AG04449 (cell line): ENCODE measurements around the gene IL36A.

Experiments
- CTCF ChIA-PET: fragments of 350-600 bp; formaldehyde crosslinking; extraction: SDS; loops from one replicate; lab custom pipeline; 2021; ENCODE audit warnings: antibody characterized with exemption; lab: Yijun Ruan, JAX
- POLR2A ChIA-PET: fragments of 400-600, 350-600 bp; formaldehyde crosslinking; extraction: SDS; loops from one replicate; lab custom pipeline; 2020; ENCODE audit warnings: antibody characterized with exemption, inconsistent platforms; lab: Yijun Ruan, JAX
- DNase-seq: peaks from one replicate; pipeline ENCODE4 v3.0.0-alpha.2; 2010; ENCODE audit warnings: low read depth, low spot score
- H3K4me3 ChIP-seq: 2 replicates; pipeline ENCODE4 v1.5.1; 2011; ENCODE audit warnings: low read depth, mild to moderate bottlenecking, control low read depth, low read length
- TF ChIP-seq, protein P1 (sequence below): IDR thresholded peaks from one replicate; pipeline ENCODE4 v1.5.1; 2011; ENCODE audit warnings: mild to moderate bottlenecking, moderate library complexity, low read length, control low read depth, inconsistent platforms; ENCODE audit not compliant: insufficient read depth; ENCODE audit errors: missing control alignments

Gene IL36A

DNA sequence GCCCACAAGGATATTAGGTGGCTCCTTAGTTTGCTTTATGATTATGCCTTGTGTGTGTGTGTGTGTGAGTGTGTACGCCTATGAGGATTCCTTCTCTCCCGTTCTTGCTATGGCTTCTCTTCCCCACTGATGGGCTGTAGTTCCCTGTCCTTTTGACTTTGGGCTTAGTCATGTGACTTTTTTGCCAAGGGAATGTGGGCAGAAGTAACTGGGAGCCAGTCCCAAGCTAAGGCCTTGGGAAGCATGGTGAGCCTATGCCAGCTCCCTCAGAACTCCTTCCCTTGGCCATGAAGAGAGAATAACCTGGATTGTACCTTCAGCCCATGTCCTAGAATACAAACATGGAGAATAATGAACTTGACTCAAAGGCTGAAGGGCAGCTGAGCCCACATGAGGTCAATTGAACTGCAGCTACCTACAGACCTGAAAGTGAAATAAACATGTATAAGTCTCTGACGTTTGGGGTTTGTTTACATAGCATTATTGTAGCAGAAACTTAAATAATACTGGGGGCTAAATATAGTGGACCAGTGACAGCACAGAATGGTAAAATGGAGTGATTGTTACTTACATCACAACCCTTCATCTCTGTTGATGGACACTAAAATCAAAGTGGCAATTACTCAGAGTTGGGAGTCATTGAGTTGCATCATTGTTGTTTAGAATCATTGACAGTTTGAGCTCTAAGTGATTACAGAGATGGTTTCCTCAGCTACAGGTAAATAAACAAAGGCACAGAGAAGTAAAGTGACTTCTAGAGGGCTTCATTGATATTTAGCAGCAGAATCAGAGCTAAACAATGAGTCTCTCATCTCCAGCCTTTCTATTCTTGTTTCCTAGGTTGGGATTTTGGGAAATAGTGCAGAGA lies 42.7 kb upstream of the IL36A start:
- H3K4me3 ChIP-seq, result no peak overlapping the region
- TF ChIP-seq, protein P1, sequence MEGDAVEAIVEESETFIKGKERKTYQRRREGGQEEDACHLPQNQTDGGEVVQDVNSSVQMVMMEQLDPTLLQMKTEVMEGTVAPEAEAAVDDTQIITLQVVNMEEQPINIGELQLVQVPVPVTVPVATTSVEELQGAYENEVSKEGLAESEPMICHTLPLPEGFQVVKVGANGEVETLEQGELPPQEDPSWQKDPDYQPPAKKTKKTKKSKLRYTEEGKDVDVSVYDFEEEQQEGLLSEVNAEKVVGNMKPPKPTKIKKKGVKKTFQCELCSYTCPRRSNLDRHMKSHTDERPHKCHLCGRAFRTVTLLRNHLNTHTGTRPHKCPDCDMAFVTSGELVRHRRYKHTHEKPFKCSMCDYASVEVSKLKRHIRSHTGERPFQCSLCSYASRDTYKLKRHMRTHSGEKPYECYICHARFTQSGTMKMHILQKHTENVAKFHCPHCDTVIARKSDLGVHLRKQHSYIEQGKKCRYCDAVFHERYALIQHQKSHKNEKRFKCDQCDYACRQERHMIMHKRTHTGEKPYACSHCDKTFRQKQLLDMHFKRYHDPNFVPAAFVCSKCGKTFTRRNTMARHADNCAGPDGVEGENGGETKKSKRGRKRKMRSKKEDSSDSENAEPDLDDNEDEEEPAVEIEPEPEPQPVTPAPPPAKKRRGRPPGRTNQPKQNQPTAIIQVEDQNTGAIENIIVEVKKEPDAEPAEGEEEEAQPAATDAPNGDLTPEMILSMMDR, result no peak
- CTCF ChIA-PET, result interaction anchor here (1.0 to 3.4 kb wide), 4 partner anchors 11 to 218 kb away, joined by 3 to 14 read pairs (median 8); no protein-coding TSS in a partner anchor
- POLR2A ChIA-PET, result no interaction called here
- no peak for DNase-seq

GRCh38 chr2:112967023-112967422 lies 38.2 kb upstream of the IL36A start:
- TF ChIP-seq, protein P1, result no peak
- H3K4me3 ChIP-seq, result no peak overlapping the region
- ChIA-PET CTCF (interaction anchor here (1.2 to 2.6 kb wide), 2 partner anchors 9 to 217 kb away, joined by 5 to 18 read pairs; no protein-coding TSS in a partner anchor), POLR2A (no interaction called here)
- DNase-seq, result no peak

GRCh38 chr2:112972423-112973086 lies 32.7 kb upstream of the IL36A start:
- CTCF ChIA-PET, result interaction anchor here (0.5 to 1.0 kb wide), 2 partner anchors 13 to 17 kb away, joined by 3 read pairs; no protein-coding TSS in a partner anchor
- TF ChIP-seq, protein P1, result no peak
- no peak overlapping the region for H3K4me3 ChIP-seq
- POLR2A ChIA-PET, result no interaction called here
- no peak for DNase-seq

GRCh38 chr2:112973156-112973555 lies 32.1 kb upstream of the IL36A start:
- no peak for DNase-seq
- ChIA-PET CTCF (no interaction called here), POLR2A (no interaction called here)
- TF ChIP-seq, protein P1, result no peak
- H3K4me3 ChIP-seq, result no peak overlapping the region

GRCh38 chr2:112977559-112978056 lies 27.7 kb upstream of the IL36A start, which contains the start of gene IL36G:
IL36G (plus strand) TSS chr2:112978006; CDS start chr2:112978639, 633 bp downstream.
- CTCF ChIA-PET, result interaction anchor here (0.8 to 1.4 kb wide), 3 partner anchors 17 to 413 kb away, joined by 3 to 6 read pairs (median 4); no protein-coding TSS in a partner anchor
- POLR2A ChIA-PET, result no interaction called here
- H3K4me3 ChIP-seq, result no peak within 1 kb of the TSS
- DNase-seq, result no peak
- TF ChIP-seq, protein P1, result no peak
